NCI-H2227 treated with DMSO at 0.1 percent for 48 hours (cell line): ENCODE data around the gene OSBPL2.

ENCODE experiments used
- DNase-seq: peaks from one replicate; lab custom pipeline; 2025; lab: John Stamatoyannopoulos, UW

OSBPL2 gene

DNA sequence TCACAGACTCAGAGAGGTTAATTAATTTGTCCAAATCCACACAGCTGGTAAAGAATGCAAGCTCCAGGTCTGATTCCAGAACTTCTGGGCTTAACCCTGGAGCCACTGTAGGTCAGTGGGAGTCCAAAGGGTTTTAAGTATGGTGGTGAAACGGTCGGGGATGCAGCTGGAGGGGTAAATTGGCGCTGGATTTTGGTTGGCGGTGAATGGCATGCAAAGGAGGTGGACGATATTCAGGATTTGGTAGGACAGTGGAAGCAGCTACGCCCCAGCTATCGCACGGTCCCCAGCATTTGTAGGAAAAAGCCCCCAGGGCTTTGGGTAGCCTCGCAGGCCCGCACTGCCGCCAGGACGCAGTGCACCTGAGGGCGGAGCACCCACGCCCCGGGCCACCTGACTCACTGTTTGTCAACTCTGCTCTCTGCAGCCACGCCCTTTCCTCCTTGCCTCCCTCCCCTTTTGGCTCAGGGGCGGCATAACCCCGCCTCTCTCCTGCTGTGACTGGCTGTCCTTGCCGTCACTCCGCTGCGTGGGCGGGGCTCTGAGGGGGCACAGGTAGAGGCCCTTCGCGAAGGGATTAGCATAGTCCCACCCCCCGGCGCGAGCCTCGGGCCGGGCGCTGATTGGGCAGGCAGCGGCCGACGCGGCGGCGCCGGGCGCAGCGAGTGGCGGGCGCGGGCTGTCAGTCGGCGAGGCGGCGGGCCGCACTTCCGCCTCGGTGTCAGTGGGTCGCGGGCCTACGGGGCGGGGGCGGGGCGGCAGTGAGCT, at the start of gene OSBPL2:
Gene OSBPL2, plus strand, starts transcription at position 721 of the 768 bp plus-strand sequence. CDS start 17,664 bp downstream, outside the sequence.
- DNase-seq: peak; percentile 94

- no peak for DNase-seq
Measured at GRCh38 chr20:62190639-62191411, 47.5 kb upstream of the OSBPL2 start.

DNA sequence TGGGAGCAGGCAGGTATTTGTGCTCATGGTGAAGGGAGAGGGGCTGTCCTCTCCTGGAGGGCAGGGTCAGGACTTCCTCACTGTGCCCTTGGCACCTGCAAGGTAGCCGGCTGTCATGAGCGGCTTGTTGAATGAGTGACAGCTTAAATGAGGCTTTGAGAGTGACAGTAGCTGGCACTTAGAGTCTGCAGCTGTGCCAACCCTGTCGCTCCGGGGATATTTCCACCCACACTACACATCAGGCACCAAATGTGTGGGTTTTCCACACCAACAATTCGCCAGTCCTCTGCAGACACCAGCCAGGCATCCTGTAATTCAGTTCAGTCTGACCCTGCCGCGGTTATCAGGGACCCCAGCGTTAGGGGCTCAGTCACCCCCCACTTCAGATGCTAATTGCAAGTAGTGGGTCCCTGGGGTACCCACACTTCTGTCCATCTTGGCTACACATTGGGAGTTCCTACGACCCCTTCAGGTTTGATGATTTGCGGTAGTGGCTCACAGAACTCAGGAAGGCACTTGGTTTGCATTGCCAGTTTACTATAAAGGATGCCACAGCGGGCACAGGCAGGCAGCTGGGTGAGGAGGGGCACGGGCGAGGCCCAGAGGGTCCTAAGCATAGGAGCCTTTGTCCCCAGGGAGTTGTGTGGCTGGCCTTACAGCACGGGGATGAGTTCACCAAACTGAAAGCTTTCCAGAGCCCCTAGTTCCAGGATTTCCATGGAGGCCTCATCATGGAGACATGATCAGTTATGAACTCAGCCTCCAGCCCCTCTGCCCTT, 46.4 kb upstream of the OSBPL2 start:
- no peak for DNase-seq

DNA sequence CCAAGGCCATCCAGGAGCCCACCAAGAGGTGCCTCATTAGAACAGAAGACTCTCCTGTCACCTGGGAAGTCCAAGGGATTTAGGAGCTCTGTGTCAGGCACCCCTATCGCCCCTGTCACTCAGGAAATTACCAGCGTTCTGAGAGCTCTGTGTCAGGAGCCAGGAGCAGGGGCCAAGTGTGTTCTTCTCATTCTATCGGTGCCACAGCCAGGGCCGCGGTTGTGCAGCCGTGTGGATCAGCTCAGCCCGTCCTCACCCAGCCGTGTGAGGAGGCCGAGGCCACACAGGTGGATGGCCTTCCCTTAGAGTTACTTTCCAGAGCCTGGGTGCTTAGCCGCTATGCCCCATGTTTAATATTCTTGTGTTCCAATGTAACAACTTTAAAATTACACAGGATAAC, 45.7 kb upstream of the OSBPL2 start:
- no peak for DNase-seq

DNA sequence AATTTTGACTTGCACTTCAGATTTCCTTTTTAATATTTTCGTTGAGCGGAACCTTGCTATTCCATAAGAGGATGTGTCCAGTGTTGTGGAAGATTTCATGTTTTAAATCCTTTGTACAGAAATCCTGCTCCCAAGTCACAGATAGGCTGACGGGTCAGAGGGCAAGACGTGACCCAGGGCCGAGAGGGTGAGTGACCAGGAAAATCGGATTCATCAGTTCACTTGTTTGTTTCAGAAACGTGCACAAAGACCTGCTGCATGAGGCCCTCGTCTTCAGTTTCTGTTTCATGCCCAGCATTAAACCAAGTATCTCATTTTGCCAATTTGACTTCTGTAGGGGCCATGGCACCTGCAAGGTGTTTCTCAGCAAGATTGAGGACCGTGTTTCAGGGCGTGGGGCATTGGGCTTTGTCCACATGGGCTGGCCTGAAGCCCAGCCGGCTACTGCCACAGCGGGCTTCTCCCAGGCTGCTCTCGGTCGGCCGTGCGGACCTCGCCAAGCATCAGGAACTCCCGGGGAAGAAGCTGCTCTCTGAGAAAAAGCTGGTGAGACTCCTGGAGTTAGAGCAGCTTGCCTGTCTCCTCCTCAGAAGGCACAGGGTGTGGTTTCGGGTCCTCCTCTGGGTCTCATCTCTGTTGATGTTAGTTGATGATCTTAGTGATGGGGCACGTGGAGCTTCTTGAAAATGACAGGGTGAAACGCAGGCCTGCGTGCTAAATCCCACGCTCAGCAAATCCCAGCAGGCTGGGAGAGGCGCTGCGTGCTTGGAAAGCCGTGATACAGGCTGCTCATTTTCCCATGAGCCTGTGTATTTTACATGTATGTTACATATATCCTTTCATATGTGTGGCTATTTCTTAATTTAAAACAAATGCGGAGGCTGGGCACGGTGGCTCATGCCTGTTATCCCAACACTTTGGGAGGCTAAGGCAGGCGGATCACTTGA, 45.0 kb upstream of the OSBPL2 start:
- no peak for DNase-seq

DNA sequence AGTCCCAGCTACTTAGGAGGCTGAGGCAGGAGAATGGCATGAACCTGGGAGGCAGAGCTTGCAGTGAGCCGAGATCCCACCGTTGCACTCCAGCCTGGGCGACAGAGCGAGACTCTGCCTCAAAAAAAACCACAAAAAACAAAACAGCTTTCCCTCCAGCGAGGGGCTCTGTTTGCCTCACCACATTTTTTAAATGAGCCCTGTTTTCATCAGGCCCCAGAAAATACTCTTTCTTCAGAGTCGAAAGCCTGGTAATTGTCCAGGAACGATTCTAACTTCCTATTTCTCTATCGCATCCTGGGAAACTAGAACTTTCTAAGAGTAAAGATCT, 43.3 kb upstream of the OSBPL2 start:
- DNase-seq: no peak

DNA sequence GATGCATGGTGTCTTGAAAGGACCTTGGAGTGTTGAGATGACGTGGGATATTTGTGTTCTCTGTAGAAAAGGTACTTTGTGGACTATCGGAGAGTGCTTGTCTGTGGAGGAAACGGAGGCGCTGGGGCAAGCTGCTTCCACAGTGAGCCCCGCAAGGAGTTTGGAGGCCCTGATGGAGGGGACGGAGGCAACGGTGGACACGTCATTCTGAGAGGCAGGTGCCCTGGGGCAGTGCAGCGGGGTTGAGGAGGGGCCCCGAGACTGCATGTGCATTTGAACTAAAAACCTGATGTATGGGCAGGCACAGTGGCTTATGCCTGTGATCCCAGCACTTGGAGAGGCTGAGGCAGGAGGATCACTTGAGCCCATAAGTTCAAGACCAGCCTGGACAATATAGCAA, 42.6 kb upstream of the OSBPL2 start:
- DNase-seq: no peak

DNA sequence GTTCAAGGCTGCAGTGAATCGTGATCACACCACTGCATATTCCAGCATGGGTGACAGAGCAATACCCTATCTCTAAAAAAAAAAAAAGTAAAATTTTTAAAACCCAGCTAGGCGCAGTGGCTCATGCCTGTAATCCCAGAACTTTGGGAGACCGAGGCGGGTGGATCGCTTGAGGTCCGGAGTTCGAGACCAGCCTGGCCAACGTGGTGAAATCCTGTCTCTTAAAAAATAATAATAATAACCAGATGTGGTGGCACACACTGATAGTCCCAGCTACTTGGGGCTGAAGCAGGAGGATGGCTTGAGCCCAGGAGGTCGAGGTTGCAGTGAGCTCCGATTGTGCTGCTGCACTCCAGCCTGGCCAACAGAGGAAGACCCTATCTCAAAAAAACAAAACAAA, 42.0 kb upstream of the OSBPL2 start:
- no peak for DNase-seq

DNA sequence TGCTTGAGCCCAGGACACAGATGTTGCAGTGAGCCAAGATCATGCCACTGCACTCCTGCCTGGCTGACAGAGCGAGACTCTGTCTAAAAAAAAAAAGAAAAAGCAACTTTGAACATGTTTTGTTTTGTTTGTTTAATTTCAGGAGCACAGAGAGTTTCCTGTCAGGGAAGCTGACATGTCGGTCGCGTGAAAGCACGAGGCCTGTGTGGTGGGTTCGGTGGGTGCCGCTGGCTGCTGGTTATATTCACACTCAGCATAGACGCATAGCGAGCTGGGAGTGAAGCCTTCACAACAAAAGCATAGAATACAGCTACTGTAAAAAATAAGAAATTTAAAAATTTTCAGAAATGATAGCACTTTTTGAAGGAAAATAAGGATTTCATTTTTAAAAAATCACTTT, 41.0 kb upstream of the OSBPL2 start:
- no peak for DNase-seq

DNA sequence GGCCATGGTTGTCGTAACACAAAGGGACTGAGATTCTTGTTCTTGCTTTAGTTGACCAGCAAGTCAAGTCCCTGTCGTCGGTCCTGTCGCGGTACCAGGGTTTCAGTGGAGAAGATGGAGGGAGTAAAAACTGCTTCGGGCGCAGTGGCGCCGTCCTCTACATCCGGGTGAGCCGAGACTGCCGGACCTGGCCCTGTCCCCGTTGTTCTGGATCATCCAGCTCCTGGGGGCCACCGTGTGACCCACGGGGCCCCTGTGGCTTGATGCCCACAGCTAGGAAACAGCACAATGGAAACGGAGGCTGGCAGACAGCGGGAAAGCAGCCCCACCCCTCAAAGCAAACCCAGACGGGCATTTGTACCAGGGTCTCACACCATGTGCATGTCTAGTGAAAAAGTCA, 40.5 kb upstream of the OSBPL2 start:
- DNase-seq: no peak

DNA sequence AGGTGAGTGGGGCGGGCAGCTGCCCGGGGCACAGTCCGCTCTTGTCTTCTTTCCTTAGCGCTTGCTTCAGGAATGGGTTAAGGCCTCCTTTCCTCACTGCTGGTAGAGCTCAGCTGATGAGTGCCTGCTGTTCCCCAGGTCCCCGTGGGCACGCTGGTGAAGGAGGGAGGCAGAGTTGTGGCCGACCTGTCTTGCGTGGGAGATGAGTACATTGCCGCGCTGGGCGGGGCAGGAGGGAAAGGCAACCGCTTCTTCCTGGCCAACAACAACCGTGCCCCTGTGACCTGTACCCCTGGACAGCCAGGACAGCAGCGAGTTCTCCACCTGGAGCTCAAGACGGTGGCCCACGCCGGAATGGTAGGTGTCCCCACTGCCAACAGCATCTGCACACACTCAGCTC, 39.8 kb upstream of the OSBPL2 start:
- DNase-seq: no peak

DNA sequence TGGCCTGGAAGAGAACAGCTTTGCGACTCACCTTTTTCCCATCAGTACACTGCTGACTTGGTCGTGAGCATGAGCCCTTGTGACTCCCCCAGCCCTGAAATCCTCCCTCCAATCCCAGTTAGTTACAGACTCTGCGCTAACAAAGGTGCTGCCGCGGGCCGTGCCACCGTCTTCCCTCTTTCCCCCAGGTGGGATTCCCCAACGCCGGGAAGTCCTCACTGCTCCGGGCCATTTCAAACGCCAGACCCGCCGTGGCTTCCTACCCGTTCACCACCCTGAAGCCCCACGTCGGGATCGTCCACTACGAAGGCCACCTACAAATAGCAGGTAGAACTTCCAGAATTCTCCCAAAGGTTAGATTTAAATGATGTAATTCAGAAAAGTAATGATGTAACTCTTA, 39.4 kb upstream of the OSBPL2 start:
- no peak for DNase-seq

DNA sequence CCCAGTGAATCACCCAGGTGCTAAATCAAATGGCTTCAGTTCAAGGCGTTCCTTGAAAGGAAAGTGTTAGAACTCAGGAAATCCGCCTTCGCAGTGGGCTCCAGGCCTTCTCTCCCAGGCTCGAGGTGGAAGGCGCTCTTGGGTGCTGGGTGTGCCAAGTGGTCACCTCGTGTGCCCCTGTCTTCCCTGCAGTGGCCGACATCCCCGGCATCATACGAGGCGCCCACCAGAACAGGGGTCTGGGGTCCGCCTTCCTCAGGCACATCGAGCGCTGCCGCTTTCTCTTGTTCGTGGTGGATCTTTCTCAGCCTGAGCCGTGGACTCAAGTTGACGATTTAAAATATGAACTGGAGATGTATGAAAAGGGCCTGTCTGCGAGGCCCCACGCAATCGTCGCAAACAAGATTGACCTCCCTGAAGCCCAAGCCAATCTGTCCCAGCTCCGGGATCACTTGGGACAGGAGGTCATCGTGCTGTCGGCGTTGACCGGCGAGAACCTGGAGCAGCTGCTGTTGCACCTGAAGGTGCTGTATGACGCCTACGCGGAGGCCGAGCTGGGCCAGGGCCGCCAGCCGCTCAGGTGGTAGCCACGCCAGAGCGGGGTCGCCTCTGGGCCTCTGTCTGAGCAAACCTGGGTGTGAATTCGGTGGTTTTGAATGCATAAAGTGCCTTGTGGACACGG, 37.7 kb upstream of the OSBPL2 start:
- no peak for DNase-seq

DNA sequence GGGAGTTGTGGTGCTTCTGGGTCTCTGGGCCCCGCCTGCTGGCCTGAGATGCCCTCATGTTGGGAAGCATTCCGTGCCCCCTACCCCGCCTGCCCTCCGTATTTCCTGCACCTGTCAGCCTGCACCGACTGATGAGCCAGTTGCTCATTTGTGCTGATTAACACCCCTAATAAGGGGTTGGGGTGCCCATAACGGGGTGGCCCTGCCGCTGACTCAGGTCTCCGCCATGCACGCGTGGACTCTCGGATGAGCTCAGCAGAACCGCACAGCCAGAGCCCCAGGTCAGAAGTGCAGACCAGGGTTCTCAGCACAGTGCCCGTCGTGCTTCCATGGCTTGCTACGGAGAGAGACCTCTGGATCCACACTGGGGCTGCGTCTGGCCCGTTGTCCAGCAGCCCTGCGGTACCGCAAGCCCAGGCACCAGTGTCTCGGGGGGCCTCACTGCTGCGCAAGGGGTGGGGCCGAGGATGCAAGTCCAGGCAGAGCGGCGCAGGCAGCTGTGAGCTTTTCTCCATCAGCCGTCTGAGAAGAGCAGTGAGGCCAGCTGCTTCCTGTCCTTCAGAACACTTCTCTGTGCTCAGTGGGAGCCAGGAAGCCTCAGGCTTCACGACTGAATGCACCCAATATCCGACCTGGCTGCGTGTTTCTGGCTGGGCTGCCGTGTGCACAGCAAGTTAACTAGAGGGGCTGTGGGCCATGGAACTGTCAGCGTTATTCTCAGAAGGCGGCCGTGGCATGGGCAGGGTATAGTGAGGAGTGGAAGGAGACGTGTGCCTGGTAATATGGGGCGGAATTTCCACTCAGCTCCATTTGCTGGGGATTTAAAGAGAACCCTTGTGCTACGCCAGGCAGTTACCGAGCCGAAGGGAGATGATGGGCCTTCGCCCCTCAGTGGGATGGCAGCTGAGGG, 36.9 kb upstream of the OSBPL2 start:
- no peak for DNase-seq

- no peak for DNase-seq
Measured at GRCh38 chr20:62202083-62202395, 36.3 kb upstream of the OSBPL2 start.

- no peak for DNase-seq
Measured at GRCh38 chr20:62202676-62203377, 35.5 kb upstream of the OSBPL2 start.

DNA sequence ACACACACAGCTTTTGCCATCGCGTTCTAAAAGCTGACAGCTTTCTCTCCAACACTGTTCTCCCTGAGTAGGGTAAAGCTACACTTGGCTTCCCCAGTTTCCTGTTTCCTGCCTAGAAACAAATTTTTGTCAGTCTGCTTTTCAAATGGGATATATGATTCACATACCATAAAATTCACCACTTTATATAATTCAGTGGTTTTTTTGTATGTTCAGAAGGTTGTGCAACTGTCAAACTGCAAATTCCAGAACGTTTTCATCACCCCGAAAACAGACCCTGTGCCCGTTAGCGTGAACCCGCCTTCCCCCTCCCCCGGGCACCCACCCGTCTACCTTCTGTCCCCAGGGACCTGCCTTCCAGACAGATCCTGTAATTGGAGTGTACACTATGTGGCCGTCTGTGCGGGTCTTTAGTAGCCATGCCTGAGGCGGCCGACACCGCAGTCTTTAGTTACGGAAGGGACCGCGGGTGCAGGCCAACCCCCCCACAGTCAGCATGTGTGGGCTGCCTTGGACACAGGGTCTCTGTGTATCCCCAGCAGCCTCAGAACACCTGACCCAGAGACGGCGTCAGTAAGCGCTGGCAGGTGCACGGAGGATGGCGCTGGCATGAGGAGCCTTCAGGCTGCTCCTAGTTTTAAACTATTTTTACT, 34.8 kb upstream of the OSBPL2 start:
- DNase-seq: no peak

GRCh38 chr20:62205618-62206387, 32.5 kb upstream of the OSBPL2 start:
- DNase-seq: no peak
